Esophagus squamous epithelium (tissue), 5 donors: ENCODE data around the gene CADM4. TPM values are rescaled to one million over a fixed set of nuclear protein-coding genes. Genes with fewer than 3 reads are reported as not detected.

Source experiments
- DNase-seq: peaks from one replicate; lab custom pipeline; 2025; lab: John Stamatoyannopoulos, UW
- H3K27ac ChIP-seq, 4 donors: fragments of 200-600 bp; sonication (generic); one replicate each; pipeline ENCODE4 v1.5.1; 2016 to 2019; ENCODE audit warnings: mild to moderate bottlenecking in 1 of 4
- H3K27me3 ChIP-seq, 4 donors: fragments of 200-600 bp; sonication (generic); 1 replicate in 3 of 4; 2 replicates in 1 of 4; pipeline versions ENCODE4 v1.5.1 to v1.6.0; 2017 to 2021; ENCODE audit warnings: antibody characterized with exemption in 1 of 4
- H3K36me3 ChIP-seq, 3 donors: fragments of 200-600 bp; sonication (generic); one replicate each; pipeline ENCODE4 v1.5.1; 2016 to 2019
- H3K4me1 ChIP-seq, 3 donors: fragments of 200-600 bp; sonication (generic); one replicate each; pipeline ENCODE4 v1.5.1; 2017 to 2019
- H3K4me3 ChIP-seq, 4 donors: fragments of 200-600 bp; sonication (generic); 1 replicate in 3 of 4; 2 replicates in 1 of 4; pipeline ENCODE4 v1.5.1; 2016 to 2019; ENCODE audit warnings: mild to moderate bottlenecking in 2 of 4, moderate library complexity in 1 of 4
- H3K9me3 ChIP-seq, 3 donors: fragments of 200-600 bp; sonication (generic); one replicate each; pipeline ENCODE4 v1.5.1; 2016 to 2019
- POLR2A ChIP-seq, 4 donors: fragments of 450-650 bp; IDR thresholded peaks; one replicate each; pipeline ENCODE4 v1.6.1; 2017; ENCODE audit warnings: antibody characterized with exemption in 4 of 4, mild to moderate bottlenecking in 4 of 4, moderate library complexity in 3 of 4
- WGBS, 2 donors: methylation state at CpG; one replicate each; pipeline ENCODE4 v1.1.5; 2018; 5-methylcytosine and 5-hydroxymethylcytosine counted together
- intact Hi-C: fragments of 100-400 bp; cut with DNase I; formaldehyde crosslinking; loops from one replicate; pipeline ENCODE4 v1.15.0; 2022
- total RNA-seq, 4 donors: library from RNA; depleted of rRNA; stranded (reverse); fragments of >200 nt; gene quantifications; one replicate each; pipeline ENCODE4 v1.1.0, GENCODE V29; 2016
- TF ChIP-seq, protein P1 (sequence below), 6 experiments: fragments of 450-650 bp in 4 of 6; fragments of 200-600 bp in 2 of 6; sonication (generic) in 2 of 6; IDR thresholded peaks; one replicate each; pipeline ENCODE4 v1.5.1; 2016 to 2019; ENCODE audit warnings: antibody characterized with exemption in 6 of 6, mild to moderate bottlenecking in 4 of 6, moderate library complexity in 4 of 6
- donor health status: DM: yes; HTN: yes; CAD: no.

Gene CADM4
- total RNA-seq, 4 donors from 2014 or later = 8.8 to 22.8 (median 10.5) TPM

DNA sequence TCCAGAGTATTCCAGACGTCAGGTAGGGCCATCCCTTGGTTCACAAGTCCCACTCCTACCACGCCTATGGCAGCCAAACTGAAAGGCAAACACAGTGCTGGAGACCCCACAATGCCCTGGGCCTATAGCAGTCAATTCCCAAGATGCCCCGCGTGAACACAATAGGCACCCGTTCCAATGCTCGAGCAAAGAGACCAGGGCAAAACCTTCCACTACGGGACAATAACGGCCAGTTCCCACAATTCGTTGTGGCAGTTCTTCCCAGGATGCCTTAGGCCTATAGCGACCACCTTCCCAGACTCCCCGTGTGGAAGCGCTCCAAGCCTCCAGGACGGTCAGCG, 20.8 kb downstream of the CADM4 start:
- 0% methylated on average over 1 to 2 of the region's 14 CpGs for WGBS, 2 donors
- Histone ChIP-seq H3K9me3 (no peaks in the 10 kb centered on the region), H3K27me3 (no peaks in the 10 kb centered on the region), H3K4me1 (peaks cover 14 to 30% (median 15%) of the 10 kb centered on the region in 3 donors), H3K36me3 (peaks cover 0 to 6% (median 0%) of the 10 kb centered on the region in 3 donors), H3K4me3 (peak overlapping the region; percentile 66 to 90 (median 72)), H3K27ac (peak overlapping the region; percentile 88 to 96 (median 92))
- intact Hi-C loops = no loop called here
- no peak for DNase-seq
- TF ChIP-seq, protein P1, sequence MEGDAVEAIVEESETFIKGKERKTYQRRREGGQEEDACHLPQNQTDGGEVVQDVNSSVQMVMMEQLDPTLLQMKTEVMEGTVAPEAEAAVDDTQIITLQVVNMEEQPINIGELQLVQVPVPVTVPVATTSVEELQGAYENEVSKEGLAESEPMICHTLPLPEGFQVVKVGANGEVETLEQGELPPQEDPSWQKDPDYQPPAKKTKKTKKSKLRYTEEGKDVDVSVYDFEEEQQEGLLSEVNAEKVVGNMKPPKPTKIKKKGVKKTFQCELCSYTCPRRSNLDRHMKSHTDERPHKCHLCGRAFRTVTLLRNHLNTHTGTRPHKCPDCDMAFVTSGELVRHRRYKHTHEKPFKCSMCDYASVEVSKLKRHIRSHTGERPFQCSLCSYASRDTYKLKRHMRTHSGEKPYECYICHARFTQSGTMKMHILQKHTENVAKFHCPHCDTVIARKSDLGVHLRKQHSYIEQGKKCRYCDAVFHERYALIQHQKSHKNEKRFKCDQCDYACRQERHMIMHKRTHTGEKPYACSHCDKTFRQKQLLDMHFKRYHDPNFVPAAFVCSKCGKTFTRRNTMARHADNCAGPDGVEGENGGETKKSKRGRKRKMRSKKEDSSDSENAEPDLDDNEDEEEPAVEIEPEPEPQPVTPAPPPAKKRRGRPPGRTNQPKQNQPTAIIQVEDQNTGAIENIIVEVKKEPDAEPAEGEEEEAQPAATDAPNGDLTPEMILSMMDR (IDR thresholded peaks at IDR 0.05) = no peak
- TF ChIP-seq POLR2A (IDR thresholded peaks at IDR 0.05) = no peak

DNA sequence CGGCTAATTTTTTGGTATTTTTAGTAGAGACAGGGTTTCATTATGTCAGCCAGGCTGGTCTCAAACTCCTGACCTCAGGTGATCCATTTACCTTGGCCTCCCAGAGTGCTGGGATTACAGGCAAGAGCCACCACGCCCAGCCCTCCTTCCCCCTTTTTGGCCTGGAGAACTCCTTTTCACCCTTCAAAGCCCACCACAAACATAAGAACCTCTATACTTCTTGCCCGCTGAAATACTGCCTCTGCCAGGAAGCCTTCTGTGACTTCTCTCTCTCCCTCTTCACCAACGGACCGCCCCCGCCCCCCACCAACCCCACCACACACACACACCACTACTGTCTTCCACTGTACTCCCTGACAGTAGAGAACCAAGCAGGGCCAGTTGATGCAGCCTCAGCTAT, 22.7 kb downstream of the CADM4 start:
- Histone ChIP-seq H3K27ac (no peak overlapping the region), H3K4me3 (no peak overlapping the region), H3K9me3 (no peaks in the 10 kb centered on the region), H3K36me3 (peaks cover 0 to 25% (median 4%) of the 10 kb centered on the region in 3 donors), H3K4me1 (peaks cover 14 to 30% (median 15%) of the 10 kb centered on the region in 3 donors), H3K27me3 (no peaks in the 10 kb centered on the region)
- WGBS, 2 donors = 84 to 88% methylated on average over 5 to 6 of the region's 6 CpGs
- no peak for DNase-seq
- TF ChIP-seq POLR2A (IDR thresholded peaks at IDR 0.05) = no peak
- TF ChIP-seq, protein P1 (IDR thresholded peaks at IDR 0.05) = no peak
- intact Hi-C loops = no loop called here

- no peak for TF ChIP-seq POLR2A (IDR thresholded peaks at IDR 0.05)
- TF ChIP-seq, protein P1 (IDR thresholded peaks at IDR 0.05) = no peak
- H3K9me3 ChIP-seq = no peaks in the 10 kb centered on the region
- DNase-seq = no peak
- no peaks in the 10 kb centered on the region for H3K27me3 ChIP-seq
- peak overlapping the region in 1 of 4 donors; percentile 3 for H3K27ac ChIP-seq
- H3K4me1 ChIP-seq = peaks cover 14 to 30% (median 15%) of the 10 kb centered on the region in 3 donors
- peaks cover 0 to 31% (median 4%) of the 10 kb centered on the region in 3 donors for H3K36me3 ChIP-seq
- intact Hi-C loops = no loop called here
- no peak overlapping the region for H3K4me3 ChIP-seq
- WGBS, 2 donors = 56 to 73% methylated on average over 1 of the region's 1 CpG
Measured at GRCh38 chr19:43616306-43616705, 23.3 kb downstream of the CADM4 start.

DNA sequence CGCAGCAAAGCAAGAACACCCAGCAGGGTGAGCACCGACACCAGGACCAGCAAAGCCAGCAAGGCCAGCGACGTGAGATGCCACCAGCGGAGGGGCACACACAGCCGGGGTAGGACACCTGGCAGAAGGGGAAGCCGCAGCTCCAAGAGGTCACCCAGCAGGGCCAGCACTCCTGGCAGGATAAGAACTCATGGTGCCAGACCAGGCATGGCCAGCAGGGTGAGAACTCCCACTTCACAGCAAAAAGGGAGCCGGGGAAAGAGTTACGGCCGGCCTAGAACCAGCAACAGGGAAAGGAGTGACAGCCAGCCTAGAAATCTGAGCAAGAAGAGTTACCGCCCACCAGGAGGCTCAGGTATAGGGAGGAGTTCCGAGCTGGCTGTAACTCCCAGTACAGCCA, 27.3 kb downstream of the CADM4 start:
- DNase-seq = no peak
- Histone ChIP-seq H3K4me3 (no peak overlapping the region), H3K4me1 (peaks cover 0 to 9% (median 3%) of the 10 kb centered on the region in 3 donors), H3K27me3 (no peaks in the 10 kb centered on the region), H3K27ac (no peak overlapping the region), H3K36me3 (peaks cover 4 to 56% (median 6%) of the 10 kb centered on the region in 3 donors), H3K9me3 (no peaks in the 10 kb centered on the region)
- 91 to 100% methylated on average over 4 to 6 of the region's 12 CpGs for WGBS, 2 donors
- intact Hi-C loops = no loop called here
- TF ChIP-seq, protein P1 (IDR thresholded peaks at IDR 0.05) = no peak
- no peak for TF ChIP-seq POLR2A (IDR thresholded peaks at IDR 0.05)

DNA sequence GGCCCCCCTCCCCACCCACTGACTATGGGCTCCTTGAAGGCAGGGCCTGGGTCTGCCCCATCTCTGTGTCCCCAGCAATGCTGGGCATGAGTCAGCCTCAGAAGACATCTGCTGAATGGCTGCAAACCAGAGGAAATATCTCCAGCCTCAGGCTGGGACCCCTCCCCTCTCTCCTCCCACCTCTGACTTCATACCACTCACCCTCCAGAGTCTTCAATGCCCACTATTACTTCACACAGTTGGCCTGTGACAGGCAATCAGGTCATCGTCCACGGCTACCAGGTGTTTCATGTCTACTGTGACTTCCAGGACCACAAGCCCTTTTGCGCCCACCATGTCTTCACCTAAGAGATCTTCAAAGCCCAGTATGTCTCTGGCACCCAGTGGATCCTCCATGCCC, 27.9 kb downstream of the CADM4 start, which contains the start of gene SRRM5:
SRRM5 (plus strand) TSS at position 301 of the 400 bp plus-strand sequence; CDS start at position 335, 34 bp downstream.
- WGBS, 2 donors = 75 to 98% methylated on average over 3 of the region's 3 CpGs
- H3K9me3 ChIP-seq = no peaks in the 10 kb centered on the region
- intact Hi-C loops = no loop called here
- no peak for TF ChIP-seq POLR2A (IDR thresholded peaks at IDR 0.05)
- TF ChIP-seq, protein P1 (IDR thresholded peaks at IDR 0.05) = no peak
- no peak within 1 kb of the TSS for H3K4me3 ChIP-seq
- no peak for DNase-seq
- peaks cover 4 to 61% (median 6%) of the 10 kb centered on the region in 3 donors for H3K36me3 ChIP-seq
- H3K27me3 ChIP-seq = no peaks in the 10 kb centered on the region
- peaks cover 3 to 15% (median 3%) of the 10 kb centered on the region in 3 donors for H3K4me1 ChIP-seq
- no peak within 1 kb of the TSS for H3K27ac ChIP-seq
